ENCODE results near the gene CAT. TPM values are rescaled to one million over a fixed set of nuclear protein-coding genes. Genes with fewer than 3 reads are reported as not detected.
A peak's percentile ranks its signal among the peaks of the same experiment; 100 is the strongest.

The CAT gene
- total RNA-seq, 4 donors from 2014 or later = 232 to 609 (median 451) TPM

GRCh38 chr11:34432822-34433221, 5.9 kb upstream of the CAT start:
- no peaks in the 10 kb centered on the region for H3K9me3 ChIP-seq
- no peaks in the 10 kb centered on the region for H3K36me3 ChIP-seq
- WGBS, 2 donors = 74 to 95% methylated on average over 5 of the region's 5 CpGs
- DNase-seq = no peak
- H3K27ac ChIP-seq = no peak overlapping the region
- peaks cover 0 to 9% of the 10 kb centered on the region in 2 donors for H3K4me1 ChIP-seq
- H3K4me3 ChIP-seq (replicated peaks in 1 of 3) = no peak overlapping the region
- no peaks in the 10 kb centered on the region for H3K27me3 ChIP-seq
- intact Hi-C loops (cut with DNase I) = no loop called here
- TF ChIP-seq CTCF (IDR thresholded peaks at IDR 0.05) (no peak), POLR2A (IDR thresholded peaks at IDR 0.05) (no peak)

GRCh38 chr11:34433899-34434298, 4.8 kb upstream of the CAT start:
- Histone ChIP-seq H3K27ac (no peak overlapping the region), H3K36me3 (no peaks in the 10 kb centered on the region), H3K4me1 (no peaks in the 10 kb centered on the region), H3K9me3 (no peaks in the 10 kb centered on the region), H3K27me3 (no peaks in the 10 kb centered on the region), H3K4me3 (replicated peaks in 1 of 3) (no peak overlapping the region)
- 93 to 97% methylated on average over 3 of the region's 3 CpGs for WGBS, 2 donors
- intact Hi-C loops (cut with DNase I) = no loop called here
- TF ChIP-seq POLR2A (IDR thresholded peaks at IDR 0.05) = no peak
- TF ChIP-seq CTCF (IDR thresholded peaks at IDR 0.05) = no peak
- DNase-seq = no peak

- Histone ChIP-seq H3K27me3 (no peaks in the 10 kb centered on the region), H3K4me1 (peaks cover 6 to 26% of the 10 kb centered on the region in 2 donors), H3K4me3 (replicated peaks in 1 of 3) (peak overlapping the region in 1 of 3 donors; percentile 76), H3K27ac (peak overlapping the region in 1 of 3 donors; percentile 99), H3K9me3 (no peaks in the 10 kb centered on the region), H3K36me3 (no peaks in the 10 kb centered on the region)
- intact Hi-C loops (cut with DNase I) = no loop called here
- DNase-seq = no peak
- TF ChIP-seq POLR2A (IDR thresholded peaks at IDR 0.05) (no peak), CTCF (IDR thresholded peaks at IDR 0.05) (no peak)
- 94 to 95% methylated on average over 2 of the region's 2 CpGs for WGBS, 2 donors
Measured at GRCh38 chr11:34437224-34438125, 1.3 kb upstream of the CAT start.

- H3K4me1 ChIP-seq = peaks cover 8 to 43% of the 10 kb centered on the region in 2 donors
- peak in 1 of 2 donors; percentile 10 for DNase-seq
- peak overlapping the region in 2 of 3 donors; percentile 76 to 78 for H3K4me3 ChIP-seq (replicated peaks in 1 of 3)
- H3K27ac ChIP-seq = peak overlapping the region; percentile 88 to 99 (median 88)
- WGBS, 2 donors = 19 to 27% methylated on average over 8 of the region's 8 CpGs
- H3K27me3 ChIP-seq = no peaks in the 10 kb centered on the region
- H3K9me3 ChIP-seq = no peaks in the 10 kb centered on the region
- no peak for TF ChIP-seq CTCF (IDR thresholded peaks at IDR 0.05)
- TF ChIP-seq POLR2A (IDR thresholded peaks at IDR 0.05) = no peak
- H3K36me3 ChIP-seq = no peaks in the 10 kb centered on the region
- intact Hi-C loops (cut with DNase I) = no loop called here
Measured at GRCh38 chr11:34439610-34440198, 970 bp downstream of the CAT start.

- Histone ChIP-seq H3K4me3 (replicated peaks in 1 of 3) (no peak overlapping the region), H3K9me3 (no peaks in the 10 kb centered on the region), H3K27ac (peak overlapping the region in 1 of 3 donors; percentile 99), H3K4me1 (peaks cover 8 to 63% of the 10 kb centered on the region in 2 donors), H3K36me3 (no peaks in the 10 kb centered on the region), H3K27me3 (no peaks in the 10 kb centered on the region)
- intact Hi-C loops (cut with DNase I) = no loop called here
- TF ChIP-seq CTCF (IDR thresholded peaks at IDR 0.05) = no peak
- TF ChIP-seq POLR2A (IDR thresholded peaks at IDR 0.05) = no peak
- no peak for DNase-seq
Measured at GRCh38 chr11:34441814-34442213, 3.1 kb downstream of the CAT start.

Data from thyroid gland (tissue), 4 donors.